GM12878 (cell line): ENCODE results near the gene PCDHGA7. TPM values are rescaled to one million over a fixed set of nuclear protein-coding genes. Genes with fewer than 3 reads are reported as not detected.

Source experiments
- ATAC-seq: fragments of 200-7000 bp; cut with Tn5 transposase; 3 replicates; pipeline ENCODE4 v1.9.1; 2020; ENCODE audit warnings: mild to moderate bottlenecking, moderate library complexity
- BruUV-seq: library from RNA; stranded (reverse); fragments of 400-500 nt; replicated peaks from 2 replicates; lab custom pipeline; 2021; lab: Mats Ljungman, UMichigan
- CTCF ChIA-PET: fragments of 300-600 bp; sonication (Branson Sonifier 250); formaldehyde crosslinking; extraction: SDS; loops from one replicate; lab custom pipeline; 2021; ENCODE audit warnings: inconsistent platforms; lab: Yijun Ruan, JAX
- POLR2A ChIA-PET: fragments of 350-600 bp; formaldehyde crosslinking; extraction: SDS; loops from one replicate; lab custom pipeline; 2021; ENCODE audit warnings: inconsistent platforms; lab: Charles Lee
- RAD21 ChIA-PET: fragments of 300-600 bp; sonication (Branson Sonifier 250); formaldehyde crosslinking; loops from one replicate; lab custom pipeline; 2023; ENCODE audit warnings: antibody characterized with exemption; ENCODE audit not compliant: unreplicated experiment; lab: Charles Lee
- SMC1A ChIA-PET: fragments of 300-600 bp; sonication (Branson Sonifier 250); formaldehyde crosslinking; loops from one replicate; lab custom pipeline; 2023; ENCODE audit not compliant: unreplicated experiment, uncharacterized antibody; lab: Charles Lee
- DNase-seq: peaks from one replicate; pipeline ENCODE4 v3.0.0-alpha.2; 2011; ENCODE audit warnings: low read depth, low spot score
- FAIRE-seq: peaks from 3 replicates; lab custom pipeline; 2011; peaks lifted over from hg19 to GRCh38; lab: Jason Lieb, UNC
- H2AFZ ChIP-seq: 2 replicates; pipeline ENCODE4 v1.6.0; 2011; ENCODE audit warnings: low read depth, low read length, control low read depth; ENCODE audit not compliant: control insufficient read depth
- H3K27ac ChIP-seq: 2 replicates; pipeline ENCODE4 v1.5.1; 2011; ENCODE audit warnings: control low read depth; ENCODE audit not compliant: control insufficient read depth, insufficient read depth
- H3K27me3 ChIP-seq, 2 experiments: replicated peaks in 1 of 2; 2 replicates each; pipeline versions ENCODE4 v1.6.0 to v1.6.1; 2011; ENCODE audit warnings: low read length in 1 of 2; ENCODE audit not compliant: control insufficient read depth in 2 of 2, insufficient read depth in 2 of 2
- H3K36me3 ChIP-seq, 2 experiments: 2 replicates each; pipeline ENCODE4 v1.5.1; 2011; ENCODE audit warnings: low read length in 1 of 2; ENCODE audit not compliant: control insufficient read depth in 2 of 2, insufficient read depth in 2 of 2
- H3K4me1 ChIP-seq: 2 replicates; pipeline ENCODE4 v1.6.1; 2011; ENCODE audit warnings: mild to moderate bottlenecking, low read length, moderate library complexity, mixed read lengths; ENCODE audit not compliant: control insufficient read depth, insufficient read depth
- H3K4me2 ChIP-seq: 2 replicates; pipeline ENCODE4 v1.6.0; 2011; ENCODE audit warnings: control low read depth; ENCODE audit not compliant: control insufficient read depth, insufficient read depth
- H3K4me3 ChIP-seq: fragments of 200-600 bp; sonication (generic); 2 replicates; pipeline ENCODE4 v1.5.1; 2016
- H3K79me2 ChIP-seq: 2 replicates; pipeline ENCODE4 v1.6.0; 2011; ENCODE audit warnings: low read length; ENCODE audit not compliant: control insufficient read depth, insufficient read depth
- H3K9ac ChIP-seq: 2 replicates; pipeline ENCODE4 v1.8.0; 2011; ENCODE audit warnings: low read length, control low read depth, mixed read lengths; ENCODE audit not compliant: control insufficient read depth, insufficient read depth
- H3K9me3 ChIP-seq: replicated peaks from 3 replicates; pipeline ENCODE4 v1.5.1; 2011; ENCODE audit warnings: mild to moderate bottlenecking, low read length; ENCODE audit not compliant: control insufficient read depth, insufficient read depth
- H4K20me1 ChIP-seq: 2 replicates; pipeline ENCODE4 v1.6.0; 2011; ENCODE audit not compliant: control insufficient read depth, insufficient read depth
- BCLAF1 ChIP-seq: fragments of 450-650 bp; IDR thresholded peaks from 2 replicates; pipeline ENCODE4 v1.6.1; 2017; ENCODE audit warnings: antibody characterized with exemption, mild to moderate bottlenecking, moderate library complexity
- CEBPZ ChIP-seq: fragments of 150-350 bp; IDR thresholded peaks from 2 replicates; pipeline ENCODE4 v1.6.1; 2016; ENCODE audit warnings: low read depth, low read length
- CTCF ChIP-seq, 3 experiments: IDR thresholded peaks in 2 of 3; conservative IDR thresholded peaks in 1 of 3; 2 replicates each; pipeline ENCODE4 v1.5.1; 2011; ENCODE audit warnings: low read depth in 3 of 3, low read length in 3 of 3, mild to moderate bottlenecking in 3 of 3, control low read depth in 2 of 3, moderate library complexity in 2 of 3, inconsistent platforms in 1 of 3, mixed read lengths in 1 of 3; ENCODE audit not compliant: control insufficient read depth in 2 of 3, insufficient read depth in 1 of 3; ENCODE audit errors: extremely low read depth in 1 of 3
- HDAC6 ChIP-seq: fragments of 200-600 bp; sonication (generic); IDR thresholded peaks from one replicate; pipeline ENCODE4 v1.8.0; 2017; ENCODE audit warnings: antibody characterized with exemption; ENCODE audit not compliant: unreplicated experiment
- RAD21 ChIP-seq: IDR thresholded peaks from 2 replicates; pipeline ENCODE4 v1.6.1; 2011; ENCODE audit warnings: mild to moderate bottlenecking, low read depth, low read length, moderate library complexity; ENCODE audit not compliant: insufficient read depth
- RBBP5 ChIP-seq: fragments of 200-600 bp; sonication (generic); conservative IDR thresholded peaks from 2 replicates; pipeline ENCODE4 v1.6.1; 2016
- TAF1 ChIP-seq: IDR thresholded peaks from 2 replicates; pipeline ENCODE4 v1.6.1; 2011; ENCODE audit warnings: mild to moderate bottlenecking, low read depth, low read length, borderline replicate concordance
- YY1 ChIP-seq: IDR thresholded peaks from 2 replicates; pipeline ENCODE4 v1.6.1; 2011; ENCODE audit warnings: low read depth, mild to moderate bottlenecking, low read length
- WGBS: methylation state at CpG from one replicate; pipeline ENCODE4 v1.1.6; 2016; ENCODE audit warnings: low lambda C conversion rate; ENCODE audit not compliant: insufficient replicate concordance, insufficient coverage; ENCODE audit errors: missing lambda C conversion rate; 5-methylcytosine and 5-hydroxymethylcytosine counted together
- in situ Hi-C: fragments of 300-500 bp; cut with MboI; formaldehyde crosslinking; loops from 9 replicates; pipeline ENCODE4 v1.14.3; 2018; ENCODE audit warnings: mixed read lengths
- intact Hi-C: fragments of 100-400 bp; cut with micrococcal nuclease; formaldehyde crosslinking; loops from one replicate; pipeline ENCODE4 v1.14.2; 2022; ENCODE audit not compliant: unreplicated experiment
- polyA plus RNA-seq, 11 experiments: library from polyadenylated mRNA; depleted of rRNA in 4 of 11; unstranded in 6 of 11; stranded (reverse) in 5 of 11; fragments of >200 nt; fragmentation: Nextera tagmentation in 4 of 11; fragmentation: Illumina TruSeq in 1 of 11; extraction: Ambion mirVana in 4 of 11; extraction: Trizol in 1 of 11; gene quantifications; 1 replicate in 1 of 11; 2 replicates in 10 of 11; pipeline versions ENCODE4 v1.2.1 to v1.2.3, GENCODE V29; 2011 to 2016; ENCODE audit warnings: inconsistent platforms in 2 of 11, missing spikeins in 2 of 11, low read depth in 1 of 11
- total RNA-seq, 4 experiments: library from RNA; depleted of rRNA in 3 of 4; stranded (reverse); fragments of >200 nt in 3 of 4; fragmentation: Illumina TruSeq in 1 of 4; extraction: Trizol in 1 of 4; gene quantifications; 2 replicates each; pipeline versions ENCODE4 v1.2.1 to v1.2.3, GENCODE V29; 2013 to 2021
- TF ChIP-seq, protein P1 (sequence below): IDR thresholded peaks from 2 replicates; pipeline ENCODE4 v1.6.1; 2011; ENCODE audit warnings: low read depth, low read length, improper control_type of control experiment, borderline replicate concordance

PCDHGA7 gene
- total and polyA plus RNA-seq, 10 of the 15 experiments (the other 5 are each of a cell fraction or from before 2014, with no cell fraction given), result 0.01 to 0.18 (median 0.08) TPM; not detected in 3

- TF ChIP-seq YY1 (no peak), CEBPZ (no peak), HDAC6 (no peak), RBBP5 (no peak), TAF1 (no peak)
- TF ChIP-seq, protein P1, sequence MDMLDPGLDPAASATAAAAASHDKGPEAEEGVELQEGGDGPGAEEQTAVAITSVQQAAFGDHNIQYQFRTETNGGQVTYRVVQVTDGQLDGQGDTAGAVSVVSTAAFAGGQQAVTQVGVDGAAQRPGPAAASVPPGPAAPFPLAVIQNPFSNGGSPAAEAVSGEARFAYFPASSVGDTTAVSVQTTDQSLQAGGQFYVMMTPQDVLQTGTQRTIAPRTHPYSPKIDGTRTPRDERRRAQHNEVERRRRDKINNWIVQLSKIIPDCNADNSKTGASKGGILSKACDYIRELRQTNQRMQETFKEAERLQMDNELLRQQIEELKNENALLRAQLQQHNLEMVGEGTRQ, result no peak
Observed at GRCh38 chr5:141351591-141351990, 31.0 kb upstream of the PCDHGA7 start (continued).

GRCh38 chr5:141354900-141355469 is 27.6 kb upstream of the PCDHGA7 start, which contains the start of gene PCDHGA4:
Gene PCDHGA4, plus strand, starts transcription at chr5:141355021. Its CDS starts 87 bp downstream, at chr5:141355108.
- TF ChIP-seq BCLAF1, result no peak
- peak; percentile 15 to 28 (median 19); a peak in 3 of 6 replicates for TF ChIP-seq CTCF (IDR thresholded peaks at IDR 0.05 in 2 of 3, conservative IDR thresholded peaks at IDR 0.05 in 1 of 3; ENCODE audit: control insufficient read depth in 2 of 3, extremely low read depth in 1 of 3, insufficient read depth in 1 of 3, low read depth in 3 of 3, low read length in 3 of 3)
- peak; percentile 14; the same call in 1 of the 2 replicates for TF ChIP-seq RAD21
- ChIA-PET POLR2A (no interaction called here), RAD21 (interaction anchor here (1.4 kb wide), 1 partner anchor 58 kb away, joined by 5 read pairs; the partner anchor contains the start of gene PCDHGA10), SMC1A (no interaction called here), CTCF (interaction anchor here (1.3 to 1.6 kb wide), 4 partner anchors 9 to 209 kb away, joined by 3 to 6 read pairs (median 4); partner anchors contain the start of gene PCDHGB3)
- Histone ChIP-seq H3K27ac (no peak within 1 kb of the TSS), H3K4me3 (no peak within 1 kb of the TSS), H3K27me3 (no peaks in the 10 kb centered on the region), H4K20me1 (no peaks in the 10 kb centered on the region), H3K79me2 (no peaks in the 10 kb centered on the region), H3K9me3 (peaks cover under 1% of the 10 kb centered on the region; the same call in 2 of the 3 replicates), H3K4me2 (no peak within 1 kb of the TSS), H3K36me3 (no peaks in the 10 kb centered on the region), H2AFZ (no peak within 1 kb of the TSS), H3K4me1 (no peaks in the 10 kb centered on the region), H3K9ac (no peak within 1 kb of the TSS)
- BruUV-seq, result no TSS peak
- ATAC-seq (no peak), FAIRE-seq (no peak), DNase-seq (no peak)
- 65% methylated on average over 29 of the region's 29 CpGs for WGBS
- intact Hi-C loops, result no loop called here
- in situ Hi-C loops, result no loop called here
